GM10847 (cell line): ENCODE data around the gene EFCAB6.

Experiments
- POLR2A ChIP-seq: IDR thresholded peaks from 2 replicates; pipeline ENCODE4 v1.6.1; 2011; ENCODE audit not compliant: insufficient read length; ENCODE audit errors: extremely low read depth

Gene EFCAB6

GRCh38 chr22:43497956-43498855, 313.9 kb downstream of the EFCAB6 start:
- TF ChIP-seq POLR2A = no peak

GRCh38 chr22:43493297-43493696, 318.8 kb downstream of the EFCAB6 start:
- TF ChIP-seq POLR2A = no peak

- TF ChIP-seq POLR2A = no peak
Measured at GRCh38 chr22:43491737-43492136, 320.4 kb downstream of the EFCAB6 start.

GRCh38 chr22:43491177-43491576, 320.9 kb downstream of the EFCAB6 start:
- no peak for TF ChIP-seq POLR2A

- TF ChIP-seq POLR2A = no peak
Measured at GRCh38 chr22:43490311-43490710, 321.8 kb downstream of the EFCAB6 start.

- no peak for TF ChIP-seq POLR2A
Measured at GRCh38 chr22:43488937-43489336, 323.2 kb downstream of the EFCAB6 start.

- TF ChIP-seq POLR2A = no peak
Measured at GRCh38 chr22:43488031-43488866, 323.9 kb downstream of the EFCAB6 start.

- no peak for TF ChIP-seq POLR2A
Measured at GRCh38 chr22:43487311-43488030, 324.6 kb downstream of the EFCAB6 start.

GRCh38 chr22:43485502-43486089, 326.5 kb downstream of the EFCAB6 start:
- TF ChIP-seq POLR2A = no peak

GRCh38 chr22:43484227-43484626, 327.9 kb downstream of the EFCAB6 start:
- TF ChIP-seq POLR2A = no peak

GRCh38 chr22:43483669-43484068, 328.4 kb downstream of the EFCAB6 start:
- no peak for TF ChIP-seq POLR2A

GRCh38 chr22:43483266-43483665, 328.8 kb downstream of the EFCAB6 start:
- no peak for TF ChIP-seq POLR2A

GRCh38 chr22:43482318-43482625, 329.8 kb downstream of the EFCAB6 start:
- TF ChIP-seq POLR2A = no peak

- TF ChIP-seq POLR2A = no peak
Measured at GRCh38 chr22:43481568-43482317, 330.4 kb downstream of the EFCAB6 start.
